HCT116 (cell line): ENCODE data around the gene BUB3. TPM values are rescaled to one million over a fixed set of nuclear protein-coding genes. Genes with fewer than 3 reads are reported as not detected.

Source experiments
- ATAC-seq: fragments of 200-7000 bp; cut with Tn5 transposase; 2 replicates; pipeline ENCODE4 v1.9.1; 2020; ENCODE audit warnings: mild to moderate bottlenecking, moderate library complexity
- BruUV-seq: library from RNA; stranded (reverse); fragments of 400-500 nt; replicated peaks from 2 replicates; lab custom pipeline; 2021; lab: Mats Ljungman, UMichigan
- CTCF ChIA-PET: fragments of 300-600 bp; sonication (Branson Sonifier 250); formaldehyde crosslinking; loops from one replicate; lab custom pipeline; 2021; ENCODE audit warnings: antibody characterized with exemption; lab: Charles Lee
- POLR2A ChIA-PET: fragments of 300-600, 350-600 bp; sonication (Branson Sonifier 250); formaldehyde crosslinking; loops from one replicate; lab custom pipeline; 2021; ENCODE audit warnings: antibody characterized with exemption; lab: Charles Lee
- RAD21 ChIA-PET, 2 experiments: fragments of 300-600 bp; sonication (Branson Sonifier 250); formaldehyde crosslinking; loops; one replicate each; lab custom pipeline; 2023; ENCODE audit warnings: low total read pairs in 2 of 2; ENCODE audit not compliant: uncharacterized antibody in 2 of 2, unreplicated experiment in 2 of 2, low non-redundant PET in 1 of 2; lab: Charles Lee
- DNase-seq: peaks from one replicate; pipeline ENCODE4 v3.0.0-alpha.2; 2010; ENCODE audit warnings: low read depth, low spot score
- H2AFZ ChIP-seq: fragments of 200-600 bp; shearing (Covaris generic), sonication (generic); 2 replicates; pipeline ENCODE4 v1.6.1; 2017; ENCODE audit warnings: low read depth, mixed run types, mixed read lengths, antibody characterized with exemption, low read length; ENCODE audit not compliant: poor library complexity, severe bottlenecking
- H3K27ac ChIP-seq: 2 replicates; pipeline ENCODE4 v1.5.1; 2012; ENCODE audit warnings: low read depth, low read length
- H3K27me3 ChIP-seq: fragments of 200-600 bp; sonication (generic); 2 replicates; pipeline ENCODE4 v1.6.1; 2016; ENCODE audit warnings: mixed run types, low read length, mixed read lengths; ENCODE audit not compliant: insufficient read depth
- H3K36me3 ChIP-seq, 2 experiments: fragments of 200-500 bp in 1 of 2; fragments of 200-600 bp in 1 of 2; sonication (Bioruptor generic) in 1 of 2; sonication (generic) in 1 of 2; 2 replicates each; pipeline versions ENCODE4 v1.5.1 to v1.6.1; 2014 to 2016; ENCODE audit warnings: low read length in 2 of 2, inconsistent platforms in 1 of 2, mixed read lengths in 1 of 2, mixed run types in 1 of 2; ENCODE audit not compliant: insufficient read depth in 2 of 2, control insufficient read depth in 1 of 2
- H3K4me1 ChIP-seq, 2 experiments: fragments of 200-600 bp in 1 of 2; sonication (generic) in 1 of 2; 2 replicates each; pipeline versions ENCODE4 v1.5.1 to v1.6.1; 2012 to 2017; ENCODE audit warnings: low read length in 2 of 2, inconsistent platforms in 1 of 2, mild to moderate bottlenecking in 1 of 2, mixed read lengths in 1 of 2, mixed run types in 1 of 2, moderate library complexity in 1 of 2; ENCODE audit not compliant: insufficient read depth in 2 of 2, control insufficient read depth in 1 of 2
- H3K4me2 ChIP-seq: fragments of 200-600 bp; sonication (generic); 2 replicates; pipeline ENCODE4 v1.6.1; 2017; ENCODE audit warnings: mixed run types, low read length, mixed read lengths
- H3K4me3 ChIP-seq, 2 experiments: fragments of 200-600 bp in 1 of 2; sonication (generic) in 1 of 2; replicated peaks in 1 of 2; 2 replicates each; pipeline ENCODE4 v1.5.1; 2011 to 2016; ENCODE audit warnings: low read length in 2 of 2, control low read depth in 1 of 2, low read depth in 1 of 2, mild to moderate bottlenecking in 1 of 2, mixed read lengths in 1 of 2, mixed run types in 1 of 2
- H3K79me2 ChIP-seq: fragments of 200-600 bp; sonication (generic); 2 replicates; pipeline ENCODE4 v1.6.1; 2017; ENCODE audit warnings: mild to moderate bottlenecking, mixed run types, low read length, moderate library complexity, mixed read lengths; ENCODE audit not compliant: insufficient read depth
- H3K9ac ChIP-seq: fragments of 200-600 bp; sonication (generic); 2 replicates; pipeline ENCODE4 v1.6.1; 2016; ENCODE audit warnings: low read length, mixed read lengths
- H3K9me2 ChIP-seq: fragments of 200-600 bp; sonication (generic), shearing (Covaris generic); 2 replicates; pipeline ENCODE4 v1.6.1; 2017; ENCODE audit warnings: mixed run types, mild to moderate bottlenecking, moderate library complexity; ENCODE audit not compliant: insufficient read depth
- H3K9me3 ChIP-seq, 2 experiments: fragments of 200-500 bp in 1 of 2; fragments of 200-600 bp in 1 of 2; sonication (Bioruptor generic) in 1 of 2; sonication (generic) in 1 of 2; 2 replicates each; pipeline ENCODE4 v1.6.1; 2014 to 2017; ENCODE audit warnings: low read length in 2 of 2, mixed read lengths in 2 of 2, inconsistent platforms in 1 of 2, low read depth in 1 of 2, mild to moderate bottlenecking in 1 of 2, mixed run types in 1 of 2, moderate library complexity in 1 of 2; ENCODE audit not compliant: control insufficient read depth in 1 of 2, insufficient read depth in 1 of 2
- H4K20me1 ChIP-seq: fragments of 200-600 bp; sonication (generic), shearing (Covaris generic); 2 replicates; pipeline ENCODE4 v1.6.1; 2017; ENCODE audit warnings: mixed run types, mild to moderate bottlenecking, moderate library complexity; ENCODE audit not compliant: insufficient read depth
- CBX3 ChIP-seq: IDR thresholded peaks from 2 replicates; pipeline ENCODE4 v1.6.1; 2012; ENCODE audit warnings: low read depth
- CTCF ChIP-seq, 3 experiments: fragments of 200-600 bp in 1 of 3; sonication (generic) in 1 of 3; IDR thresholded peaks in 2 of 3; conservative IDR thresholded peaks in 1 of 3; 2 replicates each; pipeline ENCODE4 v1.5.1; 2012 to 2017; ENCODE audit warnings: low read depth in 2 of 3, low read length in 2 of 3, antibody characterized with exemption in 1 of 3, borderline replicate concordance in 1 of 3, control low read depth in 1 of 3, mild to moderate bottlenecking in 1 of 3, mixed read lengths in 1 of 3, mixed run types in 1 of 3, moderate library complexity in 1 of 3; ENCODE audit not compliant: insufficient read depth in 1 of 3
- EGR1 ChIP-seq: IDR thresholded peaks from 2 replicates; pipeline ENCODE4 v1.6.1; 2012; ENCODE audit warnings: low read depth
- EZH2 ChIP-seq: fragments of 200-600 bp; sonication (generic); IDR thresholded peaks from 2 replicates; pipeline ENCODE4 v1.6.1; 2017; ENCODE audit warnings: antibody characterized with exemption, mixed run types
- FOSL1 ChIP-seq: IDR thresholded peaks from 2 replicates; pipeline ENCODE4 v1.6.1; 2012; ENCODE audit warnings: low read depth
- MAX ChIP-seq: IDR thresholded peaks from 2 replicates; pipeline ENCODE4 v1.6.1; 2012
- POLR2AphosphoS5 ChIP-seq: IDR thresholded peaks from 2 replicates; pipeline ENCODE4 v1.6.1; 2011; ENCODE audit warnings: mild to moderate bottlenecking, low read depth, low read length, moderate library complexity
- RAD21 ChIP-seq: IDR thresholded peaks from 2 replicates; pipeline ENCODE4 v1.6.1; 2012; ENCODE audit warnings: low read depth, mild to moderate bottlenecking
- SIN3A ChIP-seq: IDR thresholded peaks from 2 replicates; pipeline ENCODE4 v1.6.1; 2012; ENCODE audit warnings: low read depth
- SRF ChIP-seq: IDR thresholded peaks from 2 replicates; pipeline ENCODE4 v1.6.1; 2012; ENCODE audit warnings: low read depth
- TCF7L2 ChIP-seq: IDR thresholded peaks from 2 replicates; pipeline ENCODE4 v1.7.0; 2011; ENCODE audit warnings: borderline replicate concordance, inconsistent platforms; ENCODE audit not compliant: insufficient read depth, insufficient read length; ENCODE audit errors: extremely low read depth
- YY1 ChIP-seq: IDR thresholded peaks from 2 replicates; pipeline ENCODE4 v1.6.1; 2011; ENCODE audit warnings: low read length, low read depth, moderate library complexity, mild to moderate bottlenecking; ENCODE audit not compliant: insufficient replicate concordance; ENCODE audit errors: extremely low read depth
- ZFX ChIP-seq: fragments of 450-650 bp; IDR thresholded peaks from 2 replicates; pipeline ENCODE4 v1.6.1; 2017
- ZNF274 ChIP-seq: fragments of 200-500 bp; sonication (Bioruptor generic); IDR thresholded peaks from 2 replicates; pipeline ENCODE4 v1.6.1; 2014; ENCODE audit warnings: mild to moderate bottlenecking, low read depth, low read length, inconsistent platforms
- intact Hi-C: fragments of 100-400 bp; cut with micrococcal nuclease; formaldehyde crosslinking; loops from 2 replicates; pipeline ENCODE4 v1.10.0; 2022
- total RNA-seq: library from RNA; stranded (reverse); gene quantifications from one replicate; pipeline ENCODE4 v1.2.1, GENCODE V29; 2021; ENCODE audit not compliant: unreplicated experiment

BUB3 gene
- total RNA-seq, 1 experiment from 2014 or later, result 271 TPM

- ChIA-PET POLR2A (no interaction called here), CTCF (no interaction called here), RAD21 (no interaction called here)
- ATAC-seq, result no peak
- H2AFZ ChIP-seq, result no peak overlapping the region
- TF ChIP-seq RAD21 (no peak), POLR2AphosphoS5 (no peak), YY1 (no peak)
- no TSS peak for BruUV-seq
- intact Hi-C loops, result no loop called here
- DNase-seq, result no peak
- no peaks in the 10 kb centered on the region for H3K36me3 ChIP-seq
- H3K27me3 ChIP-seq, result no peaks in the 10 kb centered on the region
- H3K79me2 ChIP-seq, result no peaks in the 10 kb centered on the region
- H3K4me3 ChIP-seq, result no peak overlapping the region
- no peak overlapping the region for H3K27ac ChIP-seq
- H3K9me2 ChIP-seq, result no peaks in the 10 kb centered on the region
- peaks cover 5 to 8% of the 10 kb centered on the region in 2 experiments; a peak in 1 of 4 replicates for H3K4me1 ChIP-seq
- H3K4me2 ChIP-seq, result no peak overlapping the region
- H3K9me3 ChIP-seq, result no peaks in the 10 kb centered on the region
- H4K20me1 ChIP-seq, result no peaks in the 10 kb centered on the region
- H3K9ac ChIP-seq, result no peak overlapping the region
Measured at GRCh38 chr10:123141791-123142700, 12.2 kb upstream of the BUB3 start.

GRCh38 chr10:123142701-123143161, 11.5 kb upstream of the BUB3 start:
- intact Hi-C loops, result no loop called here
- RAD21 ChIA-PET, result no interaction called here
- CTCF ChIA-PET, result no interaction called here
- Histone ChIP-seq H2AFZ (no peak overlapping the region), H3K9me2 (no peaks in the 10 kb centered on the region), H3K9ac (no peak overlapping the region), H3K4me2 (no peak overlapping the region), H3K4me3 (no peak overlapping the region), H3K36me3 (no peaks in the 10 kb centered on the region), H4K20me1 (no peaks in the 10 kb centered on the region), H3K27me3 (no peaks in the 10 kb centered on the region), H3K4me1 (peaks cover 5 to 8% of the 10 kb centered on the region in 2 experiments; a peak in 1 of 4 replicates), H3K79me2 (no peaks in the 10 kb centered on the region), H3K27ac (no peak overlapping the region), H3K9me3 (no peaks in the 10 kb centered on the region)
- POLR2A ChIA-PET, result no interaction called here
- ATAC-seq (no peak), DNase-seq (no peak)
- no TSS peak for BruUV-seq
- TF ChIP-seq TCF7L2, result no peak
- TF ChIP-seq MAX, result no peak
- no peak for TF ChIP-seq FOSL1
- no peak for TF ChIP-seq RAD21
- TF ChIP-seq SIN3A, result no peak
- no peak for TF ChIP-seq ZFX
- TF ChIP-seq CTCF (IDR thresholded peaks at IDR 0.05 in 2 of 3, conservative IDR thresholded peaks at IDR 0.05 in 1 of 3; ENCODE audit: borderline replicate concordance in 1 of 3, insufficient read depth in 1 of 3, low read depth in 2 of 3, low read length in 2 of 3), result no peak
- TF ChIP-seq EGR1, result no peak
- no peak for TF ChIP-seq SRF
- TF ChIP-seq ZNF274, result no peak
- TF ChIP-seq YY1, result no peak
- TF ChIP-seq EZH2, result no peak
- TF ChIP-seq CBX3, result no peak
